ENCODE data around the gene PAGE2. TPM values are rescaled to one million over a fixed set of nuclear protein-coding genes. Genes with fewer than 3 reads are reported as not detected.

PAGE2 gene, protein sequence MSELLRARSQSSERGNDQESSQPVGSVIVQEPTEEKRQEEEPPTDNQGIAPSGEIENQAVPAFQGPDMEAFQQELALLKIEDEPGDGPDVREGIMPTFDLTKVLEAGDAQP
- total RNA-seq: not detected in 2 replicates

DNA sequence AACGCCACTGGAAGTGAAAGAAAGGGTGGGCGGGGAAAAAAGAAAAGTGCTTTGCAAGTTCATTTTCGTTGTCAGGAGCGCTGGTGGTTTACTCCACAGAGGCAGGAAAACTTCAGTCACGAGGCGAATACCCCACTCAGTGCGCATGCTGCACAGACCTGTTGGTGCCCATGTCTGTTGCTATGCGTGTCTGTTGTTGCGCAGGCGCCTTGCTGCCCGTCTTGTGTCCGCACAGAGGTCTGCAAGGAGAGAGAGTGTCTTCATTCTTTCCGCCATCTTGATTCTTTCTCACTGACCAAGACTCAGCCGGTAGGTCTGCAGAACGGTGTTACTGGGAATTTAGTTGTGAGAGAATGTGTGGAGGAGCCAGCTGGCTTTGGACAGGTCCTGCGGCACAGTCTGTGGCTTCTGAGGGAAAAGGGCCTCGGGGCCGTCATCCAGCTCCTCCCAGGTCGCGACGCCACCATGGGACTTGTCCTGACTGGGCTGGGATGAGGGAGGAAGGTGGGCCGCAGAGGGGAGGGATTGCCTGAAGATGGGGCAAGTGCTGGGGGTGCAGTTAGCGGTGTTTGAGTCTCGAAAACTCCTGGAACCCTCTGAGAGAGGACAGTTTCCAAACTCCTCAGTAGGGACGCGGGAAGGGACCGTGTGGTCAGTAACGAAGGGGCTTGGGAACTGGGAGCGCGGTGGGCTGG is at the start of gene PAGE2:
PAGE2 (plus strand) TSS at position 224 of the 695 bp plus-strand sequence. CDS start 1,003 bp downstream, outside the sequence.

DNA sequence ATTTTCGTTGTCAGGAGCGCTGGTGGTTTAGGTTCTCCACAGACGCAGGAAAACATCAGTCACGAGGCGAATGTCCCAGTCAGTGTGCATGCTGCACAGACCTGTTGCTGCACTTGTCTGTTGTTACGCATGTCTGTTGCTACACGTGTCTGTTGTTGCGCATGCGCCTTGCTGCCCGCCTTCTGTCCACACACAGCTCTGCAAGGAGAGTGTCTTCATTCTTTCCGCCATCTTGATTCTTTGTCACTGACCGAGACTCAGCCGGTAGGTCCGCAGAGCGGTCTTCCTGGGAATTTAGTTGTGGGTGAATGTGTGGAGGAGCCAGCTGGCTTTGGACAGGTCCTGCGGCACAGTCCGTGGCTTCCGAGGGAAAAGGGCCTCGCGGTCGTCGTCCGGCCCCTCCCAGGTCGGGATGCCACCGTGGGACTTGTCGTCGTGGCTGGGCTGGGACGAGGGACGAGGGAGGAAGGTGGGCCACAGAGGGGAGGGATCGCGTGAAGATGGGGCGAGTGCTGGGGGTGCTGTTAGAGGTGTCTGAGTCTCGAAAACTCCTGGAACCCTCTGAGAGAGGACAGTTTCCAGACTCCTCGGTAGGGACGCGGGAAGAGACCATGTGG is 13.9 kb upstream of the PAGE2 start, which contains the start of gene PAGE2B:
PAGE2B (plus strand) TSS at position 180 of the 617 bp plus-strand sequence. CDS start 1,012 bp downstream, outside the sequence.

Other genes with a start within 250 kb of the PAGE2 start
- 6.8 and 20.1 TPM in 2 replicates for gene TRO, start 168.2 kb upstream of the PAGE2 start, total RNA-seq
- 0.11 TPM in 1 of 2 replicates, not detected in the other for gene PFKFB1, start 94.8 kb upstream of the PAGE2 start, total RNA-seq
- 5.7 and 7.4 TPM in 2 replicates for gene APEX2, start 88.7 kb upstream of the PAGE2 start, total RNA-seq
- not detected in 2 replicates for gene ALAS2, start 58.0 kb upstream of the PAGE2 start, total RNA-seq
- gene PAGE2B, start 14.0 kb upstream of the PAGE2 start, total RNA-seq: not detected in 2 replicates
- not detected in 2 replicates for gene PAGE5, start 131.3 kb downstream of the PAGE2 start, total RNA-seq
- not detected in 2 replicates for gene PAGE3, start 175.9 kb downstream of the PAGE2 start, total RNA-seq

Data from uterine smooth muscle cell (primary cell).